Smooth muscle cell (in vitro differentiated cells): ENCODE measurements around the gene UGT1A5. TPM values are rescaled to one million over a fixed set of nuclear protein-coding genes. Genes with fewer than 3 reads are reported as not detected.

Experiments
- DNase-seq: peaks from one replicate; lab custom pipeline; 2025; ENCODE audit not compliant: unreplicated experiment; lab: John Stamatoyannopoulos, UW
- H2AFZ ChIP-seq: fragments of 200-600 bp; sonication (generic); 2 replicates; pipeline ENCODE4 v1.6.0; 2016; ENCODE audit warnings: antibody characterized with exemption, low read depth, mild to moderate bottlenecking
- H3F3A ChIP-seq: fragments of 200-600 bp; sonication (generic); 2 replicates; pipeline ENCODE4 v1.6.0; 2017; ENCODE audit warnings: antibody characterized with exemption, low read depth
- H3K27ac ChIP-seq: fragments of 200-600 bp; sonication (generic); 2 replicates; pipeline ENCODE4 v1.5.1; 2016; ENCODE audit warnings: low read depth, mild to moderate bottlenecking
- H3K27me3 ChIP-seq: fragments of 200-600 bp; sonication (generic); 2 replicates; pipeline ENCODE4 v1.6.1; 2016; ENCODE audit warnings: low read depth, mild to moderate bottlenecking
- H3K36me3 ChIP-seq: fragments of 200-600 bp; sonication (generic); 2 replicates; pipeline ENCODE4 v1.5.1; 2016; ENCODE audit warnings: low read depth
- H3K4me1 ChIP-seq: fragments of 200-600 bp; sonication (generic); 2 replicates; pipeline ENCODE4 v1.5.1; 2016; ENCODE audit warnings: low read depth
- H3K4me2 ChIP-seq: fragments of 200-600 bp; sonication (generic); 2 replicates; pipeline ENCODE4 v1.6.0; 2016; ENCODE audit warnings: mild to moderate bottlenecking
- H3K4me3 ChIP-seq: fragments of 200-600 bp; sonication (generic); 2 replicates; pipeline ENCODE4 v1.5.1; 2016; ENCODE audit warnings: mild to moderate bottlenecking
- H3K79me2 ChIP-seq: fragments of 200-600 bp; sonication (generic); 2 replicates; pipeline ENCODE4 v1.6.0; 2016; ENCODE audit warnings: low read depth, mild to moderate bottlenecking
- H3K9ac ChIP-seq: fragments of 200-600 bp; sonication (generic); 2 replicates; pipeline ENCODE4 v1.6.0; 2016; ENCODE audit warnings: low read depth
- H3K9me3 ChIP-seq: fragments of 200-600 bp; sonication (generic); replicated peaks from 2 replicates; pipeline ENCODE4 v1.5.1; 2016; ENCODE audit warnings: low read depth
- H4K20me1 ChIP-seq: fragments of 200-600 bp; sonication (generic); 2 replicates; pipeline ENCODE4 v1.6.0; 2016; ENCODE audit warnings: low read depth
- CTCF ChIP-seq: fragments of 200-600 bp; sonication (generic); IDR thresholded peaks from 2 replicates; pipeline ENCODE4 v1.5.1; 2017; ENCODE audit warnings: borderline replicate concordance, mild to moderate bottlenecking, antibody characterized with exemption; ENCODE audit not compliant: insufficient read depth, poor library complexity, severe bottlenecking
- WGBS: methylation state at CpG from one replicate; pipeline ENCODE4 v1.1.7; 2016; ENCODE audit warnings: low lambda C conversion rate; 5-methylcytosine and 5-hydroxymethylcytosine counted together
- polyA plus RNA-seq: library from polyadenylated mRNA; unstranded; fragments of >200 nt; fragmentation: Nextera tagmentation; extraction: Ambion mirVana; gene quantifications from 2 replicates; pipeline ENCODE4 v1.2.1, GENCODE V29; 2016
- total RNA-seq: library from RNA; depleted of rRNA; stranded (reverse); fragments of >200 nt; gene quantifications from 2 replicates; pipeline ENCODE4 v1.2.3, GENCODE V29; 2014

Gene UGT1A5
- total and polyA plus RNA-seq, 2 experiments from 2014 or later: not detected

- 86% methylated on average over 8 of the region's 8 CpGs for WGBS
- no peak for DNase-seq
- H3K4me3 ChIP-seq: no peak overlapping the region
These were observed 99.0 kb downstream of the UGT1A5 start for GRCh38 chr2:233811732-233812131.

GRCh38 chr2:233813236-233814055, 100.7 kb downstream of the UGT1A5 start:
- no peaks in the 10 kb centered on the region for H3K9me3 ChIP-seq
- no peak for TF ChIP-seq CTCF
- no peaks in the 10 kb centered on the region for H3K4me1 ChIP-seq
- no peaks in the 10 kb centered on the region for H3K79me2 ChIP-seq
- no peak overlapping the region for H2AFZ ChIP-seq
- no peak overlapping the region for H3K27ac ChIP-seq
- no peaks in the 10 kb centered on the region for H3F3A ChIP-seq
- no peak for DNase-seq
- 87% methylated on average over 3 of the region's 3 CpGs for WGBS
- no peaks in the 10 kb centered on the region for H3K36me3 ChIP-seq
- no peaks in the 10 kb centered on the region for H3K27me3 ChIP-seq
- H3K9ac ChIP-seq: no peak overlapping the region
- H4K20me1 ChIP-seq: no peaks in the 10 kb centered on the region
- no peak overlapping the region for H3K4me2 ChIP-seq
- H3K4me3 ChIP-seq: no peak overlapping the region

More at GRCh38 chr2:233811732-233812131, 99.0 kb downstream of the UGT1A5 start:
- TF ChIP-seq CTCF: no peak
- Histone ChIP-seq H3K79me2 (no peaks in the 10 kb centered on the region), H3K27me3 (no peaks in the 10 kb centered on the region), H4K20me1 (no peaks in the 10 kb centered on the region), H3K9ac (no peak overlapping the region), H3K36me3 (no peaks in the 10 kb centered on the region), H2AFZ (no peak overlapping the region), H3K9me3 (no peaks in the 10 kb centered on the region), H3K27ac (no peak overlapping the region), H3K4me1 (no peaks in the 10 kb centered on the region), H3K4me2 (no peak overlapping the region), H3F3A (no peaks in the 10 kb centered on the region)

GRCh38 chr2:233814056-233814835, 101.5 kb downstream of the UGT1A5 start:
- Histone ChIP-seq H3K36me3 (no peaks in the 10 kb centered on the region), H3K79me2 (no peaks in the 10 kb centered on the region), H3F3A (no peaks in the 10 kb centered on the region), H4K20me1 (no peaks in the 10 kb centered on the region), H2AFZ (no peak overlapping the region), H3K9me3 (no peaks in the 10 kb centered on the region), H3K4me2 (no peak overlapping the region), H3K27ac (no peak overlapping the region), H3K9ac (no peak overlapping the region), H3K27me3 (no peaks in the 10 kb centered on the region), H3K4me3 (no peak overlapping the region), H3K4me1 (no peaks in the 10 kb centered on the region)
- no peak for TF ChIP-seq CTCF
- DNase-seq: no peak
- 90% methylated on average over 2 of the region's 2 CpGs for WGBS
